HFF-Myc (cell line): ENCODE data around the gene UIMC1.

Experiments
- DNase-seq: peaks from one replicate; pipeline ENCODE4 v3.0.0-alpha.2; 2011; ENCODE audit warnings: low read depth; ENCODE audit errors: extremely low read depth
- H3K4me3 ChIP-seq: replicated peaks from 2 replicates; pipeline ENCODE4 v1.5.1; 2011; ENCODE audit warnings: low read depth, mild to moderate bottlenecking, control low read depth, low read length
- TF ChIP-seq, protein P1 (sequence below): IDR thresholded peaks from 2 replicates; pipeline ENCODE4 v1.5.1; 2012; ENCODE audit warnings: mild to moderate bottlenecking, low read depth, low read length, control low read depth; ENCODE audit errors: missing control alignments

The UIMC1 gene

DNA sequence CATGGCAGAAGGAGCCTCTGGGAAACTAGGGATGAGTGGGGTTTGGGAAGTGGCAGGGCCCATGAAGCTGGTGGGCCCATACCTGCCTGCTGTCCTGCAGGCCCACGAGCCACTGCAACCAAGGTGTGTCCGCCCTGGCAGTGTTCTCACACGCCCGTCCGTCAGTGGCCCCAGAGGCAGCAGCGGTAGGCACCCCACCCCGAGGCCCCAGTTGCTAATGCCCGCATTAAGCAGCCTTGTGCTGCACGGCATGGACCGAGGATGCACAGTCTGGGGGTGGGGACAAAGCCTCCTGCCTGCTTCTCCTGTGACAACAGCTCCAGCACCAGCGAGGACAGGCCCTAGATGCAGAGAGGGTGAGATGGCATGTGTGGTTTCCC lies 148.7 kb downstream of the UIMC1 start:
- TF ChIP-seq, protein P1, sequence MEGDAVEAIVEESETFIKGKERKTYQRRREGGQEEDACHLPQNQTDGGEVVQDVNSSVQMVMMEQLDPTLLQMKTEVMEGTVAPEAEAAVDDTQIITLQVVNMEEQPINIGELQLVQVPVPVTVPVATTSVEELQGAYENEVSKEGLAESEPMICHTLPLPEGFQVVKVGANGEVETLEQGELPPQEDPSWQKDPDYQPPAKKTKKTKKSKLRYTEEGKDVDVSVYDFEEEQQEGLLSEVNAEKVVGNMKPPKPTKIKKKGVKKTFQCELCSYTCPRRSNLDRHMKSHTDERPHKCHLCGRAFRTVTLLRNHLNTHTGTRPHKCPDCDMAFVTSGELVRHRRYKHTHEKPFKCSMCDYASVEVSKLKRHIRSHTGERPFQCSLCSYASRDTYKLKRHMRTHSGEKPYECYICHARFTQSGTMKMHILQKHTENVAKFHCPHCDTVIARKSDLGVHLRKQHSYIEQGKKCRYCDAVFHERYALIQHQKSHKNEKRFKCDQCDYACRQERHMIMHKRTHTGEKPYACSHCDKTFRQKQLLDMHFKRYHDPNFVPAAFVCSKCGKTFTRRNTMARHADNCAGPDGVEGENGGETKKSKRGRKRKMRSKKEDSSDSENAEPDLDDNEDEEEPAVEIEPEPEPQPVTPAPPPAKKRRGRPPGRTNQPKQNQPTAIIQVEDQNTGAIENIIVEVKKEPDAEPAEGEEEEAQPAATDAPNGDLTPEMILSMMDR, result no peak
- no peak for DNase-seq
- no peak overlapping the region for H3K4me3 ChIP-seq

DNA sequence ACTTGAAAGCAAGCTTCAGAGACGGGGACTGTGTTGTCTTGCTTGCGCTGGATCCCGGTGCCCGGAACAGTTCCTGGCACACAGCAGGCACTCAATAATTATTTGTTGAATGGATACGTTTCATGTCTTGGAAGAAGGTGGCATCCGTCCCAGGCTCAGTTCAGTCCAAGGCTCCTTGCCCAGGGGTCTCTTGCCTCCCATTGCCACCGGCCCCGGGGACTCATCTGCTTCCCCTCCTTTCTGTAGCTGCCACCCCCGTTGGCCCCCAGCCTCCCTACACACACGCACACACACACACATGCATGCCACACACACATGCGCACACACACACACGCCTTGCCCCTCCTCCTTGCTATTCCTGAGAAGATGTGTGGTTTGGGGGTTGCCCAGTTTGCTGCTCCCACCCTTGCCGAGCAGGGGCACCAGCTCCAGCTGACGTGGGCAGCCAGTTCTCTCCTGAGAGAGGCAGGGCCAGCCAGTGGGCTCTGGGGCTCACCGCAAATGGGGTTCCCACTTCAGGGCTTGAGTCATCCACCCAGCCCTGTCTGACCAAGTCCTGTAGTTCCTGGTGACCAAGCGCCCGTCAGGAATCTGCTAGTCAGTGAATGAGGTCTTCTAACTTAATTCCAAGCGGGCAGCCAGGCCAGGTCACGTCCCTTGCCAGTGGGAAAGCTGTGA lies 149.2 kb downstream of the UIMC1 start:
- TF ChIP-seq, protein P1, result no peak
- H3K4me3 ChIP-seq, result no peak overlapping the region
- no peak for DNase-seq

DNA sequence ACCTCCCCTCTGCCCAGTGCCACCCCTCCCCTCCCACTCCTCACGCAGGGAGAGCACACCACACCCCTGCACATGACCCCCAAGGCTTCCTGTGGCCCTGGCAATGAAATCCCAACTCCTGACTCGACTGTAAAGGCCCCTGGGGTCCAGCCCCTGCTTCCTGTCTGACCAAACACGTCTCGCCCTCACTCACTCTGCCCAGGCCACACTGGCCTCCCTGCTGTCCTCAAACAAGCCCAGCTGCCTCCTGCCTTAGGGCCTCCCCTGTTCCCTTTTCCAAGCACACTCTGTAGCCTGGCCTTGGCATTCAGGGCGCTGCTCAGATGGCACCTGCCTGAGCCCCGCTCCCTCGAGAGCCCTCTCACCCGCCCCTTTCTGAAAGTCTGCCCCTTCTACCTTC lies 149.8 kb downstream of the UIMC1 start:
- TF ChIP-seq, protein P1, result no peak
- DNase-seq, result no peak
- no peak overlapping the region for H3K4me3 ChIP-seq

DNA sequence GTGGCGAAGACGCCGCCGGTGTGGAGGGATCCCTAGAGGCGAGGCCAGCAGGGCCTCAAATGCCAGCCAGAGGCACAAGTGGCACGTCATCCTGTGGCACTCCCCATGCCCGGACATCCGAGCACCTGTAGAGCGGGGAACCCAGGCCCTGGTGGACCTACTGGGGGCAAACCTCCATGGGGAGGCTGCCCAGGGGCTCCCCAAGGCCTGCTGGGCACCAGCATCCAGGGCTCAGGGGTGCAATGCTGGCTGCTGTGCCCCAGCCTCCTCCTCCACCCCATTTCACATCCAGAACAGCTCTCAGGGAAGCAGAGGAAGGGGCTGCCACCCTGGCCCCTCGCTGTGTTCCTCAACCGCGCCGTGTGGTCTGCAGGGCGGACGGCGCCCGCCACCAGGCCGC lies 151.0 kb downstream of the UIMC1 start:
- no peak for DNase-seq
- no peak overlapping the region for H3K4me3 ChIP-seq
- TF ChIP-seq, protein P1, result no peak
